RWPE2 (cell line): Measurements from ENCODE around the gene ACYP2.
"Not testable (repeated sequence)": the region's sequence is repeated elsewhere in the genome, so short reads cannot be mapped to it uniquely, and the experiment has no call there.

Experiments
- ATAC-seq: fragments of 200-7000 bp; cut with Tn5 transposase; 3 replicates; pipeline ENCODE4 v1.9.1; 2021; ENCODE audit warnings: low read depth
- DNase-seq: peaks from one replicate; pipeline ENCODE4 v3.0.0-alpha.2; 2020; ENCODE audit warnings: low spot score
- H3K27ac ChIP-seq: fragments of 450-650 bp; 2 replicates; pipeline ENCODE4 v1.5.1; 2017; ENCODE audit warnings: mild to moderate bottlenecking; ENCODE audit not compliant: poor library complexity, severe bottlenecking
- H3K27me3 ChIP-seq: fragments of 250-450 bp; sonication (Bioruptor Pico); 2 replicates; pipeline ENCODE4 v1.5.1; 2021; ENCODE audit warnings: mild to moderate bottlenecking, moderate library complexity; ENCODE audit not compliant: insufficient read depth, poor library complexity, severe bottlenecking
- H3K36me3 ChIP-seq: fragments of 250-450 bp; sonication (Bioruptor Pico); 2 replicates; pipeline ENCODE4 v1.5.1; 2020; ENCODE audit warnings: low read depth, mild to moderate bottlenecking, moderate library complexity
- H3K4me1 ChIP-seq: fragments of 250-450 bp; sonication (Bioruptor Pico); 2 replicates; pipeline ENCODE4 v1.5.1; 2021; ENCODE audit warnings: mild to moderate bottlenecking, moderate library complexity; ENCODE audit not compliant: insufficient read depth, poor library complexity, severe bottlenecking
- H3K4me3 ChIP-seq: fragments of 250-450 bp; sonication (Bioruptor Pico); 2 replicates; pipeline ENCODE4 v1.5.1; 2021; ENCODE audit warnings: mild to moderate bottlenecking, moderate library complexity; ENCODE audit not compliant: severe bottlenecking
- H3K9me3 ChIP-seq: fragments of 250-450 bp; sonication (Bioruptor Pico); 2 replicates; pipeline ENCODE4 v1.5.1; 2021; ENCODE audit warnings: mild to moderate bottlenecking, moderate library complexity; ENCODE audit not compliant: severe bottlenecking
- CTCF ChIP-seq: fragments of 450-650 bp; IDR thresholded peaks from one replicate; pipeline ENCODE4 v1.5.1; 2017; ENCODE audit warnings: mild to moderate bottlenecking, moderate library complexity; ENCODE audit not compliant: poor library complexity, severe bottlenecking

The ACYP2 gene

GRCh38 chr2:54284826-54285225, 169.4 kb downstream of the ACYP2 start:
- ATAC-seq: no peak
- no peaks in the 10 kb centered on the region for H3K9me3 ChIP-seq
- TF ChIP-seq CTCF: no peak
- H3K4me1 ChIP-seq: no peaks in the 10 kb centered on the region
- H3K36me3 ChIP-seq: no peaks in the 10 kb centered on the region
- no peaks in the 10 kb centered on the region for H3K27me3 ChIP-seq
- DNase-seq: no peak
- no peak overlapping the region for H3K27ac ChIP-seq
- no peak overlapping the region for H3K4me3 ChIP-seq

GRCh38 chr2:54285451-54285850, 170.0 kb downstream of the ACYP2 start:
- no peak for TF ChIP-seq CTCF

GRCh38 chr2:54287532-54287931, 172.1 kb downstream of the ACYP2 start:
- Histone ChIP-seq H3K27me3 (no peaks in the 10 kb centered on the region), H3K27ac (no peak overlapping the region), H3K9me3 (no peaks in the 10 kb centered on the region), H3K4me3 (no peak overlapping the region), H3K4me1 (no peaks in the 10 kb centered on the region), H3K36me3 (no peaks in the 10 kb centered on the region)
- ATAC-seq (no peak), DNase-seq (no peak)
- no peak for TF ChIP-seq CTCF

More at GRCh38 chr2:54285451-54285850, 170.0 kb downstream of the ACYP2 start:
- Histone ChIP-seq H3K4me3 (no peak overlapping the region), H3K27ac (no peak overlapping the region), H3K9me3 (no peaks in the 10 kb centered on the region), H3K27me3 (no peaks in the 10 kb centered on the region), H3K4me1 (no peaks in the 10 kb centered on the region), H3K36me3 (no peaks in the 10 kb centered on the region)
- DNase-seq (no peak), ATAC-seq (no peak)

- Histone ChIP-seq H3K27ac (no peak overlapping the region), H3K4me3 (no peak overlapping the region), H3K9me3 (no peaks in the 10 kb centered on the region), H3K36me3 (no peaks in the 10 kb centered on the region), H3K27me3 (no peaks in the 10 kb centered on the region), H3K4me1 (no peaks in the 10 kb centered on the region)
- TF ChIP-seq CTCF: no peak
- no peak for DNase-seq
- ATAC-seq: no peak
Observed at GRCh38 chr2:54289917-54290316, 174.5 kb downstream of the ACYP2 start.

- ATAC-seq (no peak), DNase-seq (no peak)
- Histone ChIP-seq H3K4me1 (no peaks in the 10 kb centered on the region), H3K36me3 (no peaks in the 10 kb centered on the region), H3K4me3 (no peak overlapping the region), H3K27ac (no peak overlapping the region), H3K27me3 (no peaks in the 10 kb centered on the region), H3K9me3 (no peaks in the 10 kb centered on the region)
- TF ChIP-seq CTCF: no peak
Observed at GRCh38 chr2:54290356-54291025, 175.1 kb downstream of the ACYP2 start.

GRCh38 chr2:54294665-54295064, 179.2 kb downstream of the ACYP2 start:
- DNase-seq, ATAC-seq, H3K27me3 ChIP-seq, H3K4me1 ChIP-seq, H3K9me3 ChIP-seq, H3K36me3 ChIP-seq, H3K27ac ChIP-seq, H3K4me3 ChIP-seq: not testable (repeated sequence)
